Uterus (tissue), 2 donors: ENCODE results near the gene RAD51B.

Experiments used
- POLR2A ChIP-seq, 2 donors: fragments of 450-650 bp; IDR thresholded peaks; one replicate each; pipeline ENCODE4 v1.6.1; 2016; ENCODE audit warnings: antibody characterized with exemption in 2 of 2, mild to moderate bottlenecking in 1 of 2, moderate library complexity in 1 of 2
- TF ChIP-seq, protein P1 (sequence below), 4 experiments: fragments of 200-600 bp in 2 of 4; fragments of 450-650 bp in 2 of 4; sonication (generic) in 2 of 4; IDR thresholded peaks; one replicate each; pipeline ENCODE4 v1.5.1; 2016 to 2019; ENCODE audit warnings: antibody characterized with exemption in 4 of 4, mild to moderate bottlenecking in 2 of 4, moderate library complexity in 1 of 4

DNA sequence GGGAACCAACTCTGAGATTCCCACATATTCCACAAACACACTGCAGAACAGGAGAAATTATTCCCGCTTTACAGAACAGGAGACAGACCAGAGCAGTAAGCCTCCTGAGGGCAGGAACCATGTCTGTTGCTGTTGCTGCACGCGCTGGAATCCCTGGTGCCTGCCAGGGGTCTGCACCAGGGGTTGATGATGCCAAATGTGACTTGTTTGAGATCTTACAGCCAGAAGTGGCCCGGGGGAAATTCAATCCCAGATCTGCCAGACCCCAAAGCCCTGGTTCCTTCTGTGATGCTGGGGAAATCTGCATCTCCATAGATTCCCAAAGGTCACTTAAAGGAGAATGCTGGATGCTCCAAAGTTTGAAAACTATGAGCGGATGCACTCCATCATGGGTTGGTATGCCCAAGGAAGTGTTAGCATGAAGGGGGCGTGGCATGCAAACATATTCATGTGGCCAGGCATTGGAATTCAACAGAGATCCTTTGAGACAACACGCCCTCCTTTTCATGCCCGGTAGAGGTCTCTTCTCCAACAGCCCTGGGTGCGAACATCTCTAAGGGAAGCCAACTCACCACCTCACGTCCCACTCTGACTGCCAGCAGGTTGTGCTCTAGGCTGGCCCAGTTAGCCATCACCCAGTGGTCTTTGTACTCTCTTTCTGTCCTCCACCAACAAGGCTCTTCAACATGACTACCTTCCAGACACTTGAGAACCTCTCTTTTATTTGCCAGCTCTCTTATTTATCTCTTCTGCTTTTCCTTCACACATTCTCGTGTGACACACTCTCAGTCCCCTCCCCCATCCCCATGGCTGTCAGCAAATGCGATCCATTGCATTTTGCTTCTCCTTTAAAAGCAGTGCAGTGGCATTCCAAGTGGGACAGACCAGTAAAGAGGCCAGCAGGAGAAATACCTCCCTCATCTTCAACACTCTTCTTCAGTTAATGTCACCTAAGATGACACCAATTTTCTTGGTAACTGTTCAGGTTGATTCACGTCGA, 841.9 kb downstream of the RAD51B start:
- TF ChIP-seq, protein P1, sequence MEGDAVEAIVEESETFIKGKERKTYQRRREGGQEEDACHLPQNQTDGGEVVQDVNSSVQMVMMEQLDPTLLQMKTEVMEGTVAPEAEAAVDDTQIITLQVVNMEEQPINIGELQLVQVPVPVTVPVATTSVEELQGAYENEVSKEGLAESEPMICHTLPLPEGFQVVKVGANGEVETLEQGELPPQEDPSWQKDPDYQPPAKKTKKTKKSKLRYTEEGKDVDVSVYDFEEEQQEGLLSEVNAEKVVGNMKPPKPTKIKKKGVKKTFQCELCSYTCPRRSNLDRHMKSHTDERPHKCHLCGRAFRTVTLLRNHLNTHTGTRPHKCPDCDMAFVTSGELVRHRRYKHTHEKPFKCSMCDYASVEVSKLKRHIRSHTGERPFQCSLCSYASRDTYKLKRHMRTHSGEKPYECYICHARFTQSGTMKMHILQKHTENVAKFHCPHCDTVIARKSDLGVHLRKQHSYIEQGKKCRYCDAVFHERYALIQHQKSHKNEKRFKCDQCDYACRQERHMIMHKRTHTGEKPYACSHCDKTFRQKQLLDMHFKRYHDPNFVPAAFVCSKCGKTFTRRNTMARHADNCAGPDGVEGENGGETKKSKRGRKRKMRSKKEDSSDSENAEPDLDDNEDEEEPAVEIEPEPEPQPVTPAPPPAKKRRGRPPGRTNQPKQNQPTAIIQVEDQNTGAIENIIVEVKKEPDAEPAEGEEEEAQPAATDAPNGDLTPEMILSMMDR (IDR thresholded peaks at IDR 0.05): no peak
- TF ChIP-seq POLR2A (IDR thresholded peaks at IDR 0.05): no peak
